Retinal pigment epithelial cell (primary cell): Measurements from ENCODE around the gene FASTK.
"Not testable (repeated sequence)": the region's sequence is repeated elsewhere in the genome, so short reads cannot be mapped to it uniquely, and the experiment has no call there.

ENCODE experiments used
- DNase-seq: peaks from one replicate; pipeline ENCODE4 v3.0.0-alpha.2; 2010; ENCODE audit warnings: low read depth
- H3K4me3 ChIP-seq: 2 replicates; pipeline ENCODE4 v1.5.1; 2011; ENCODE audit warnings: mild to moderate bottlenecking, low read length, control low read depth, moderate library complexity
- TF ChIP-seq, protein P1 (sequence below): conservative IDR thresholded peaks from 2 replicates; pipeline ENCODE4 v1.5.1; 2011; ENCODE audit warnings: low read depth, low read length, control low read depth, inconsistent platforms

FASTK gene

DNA sequence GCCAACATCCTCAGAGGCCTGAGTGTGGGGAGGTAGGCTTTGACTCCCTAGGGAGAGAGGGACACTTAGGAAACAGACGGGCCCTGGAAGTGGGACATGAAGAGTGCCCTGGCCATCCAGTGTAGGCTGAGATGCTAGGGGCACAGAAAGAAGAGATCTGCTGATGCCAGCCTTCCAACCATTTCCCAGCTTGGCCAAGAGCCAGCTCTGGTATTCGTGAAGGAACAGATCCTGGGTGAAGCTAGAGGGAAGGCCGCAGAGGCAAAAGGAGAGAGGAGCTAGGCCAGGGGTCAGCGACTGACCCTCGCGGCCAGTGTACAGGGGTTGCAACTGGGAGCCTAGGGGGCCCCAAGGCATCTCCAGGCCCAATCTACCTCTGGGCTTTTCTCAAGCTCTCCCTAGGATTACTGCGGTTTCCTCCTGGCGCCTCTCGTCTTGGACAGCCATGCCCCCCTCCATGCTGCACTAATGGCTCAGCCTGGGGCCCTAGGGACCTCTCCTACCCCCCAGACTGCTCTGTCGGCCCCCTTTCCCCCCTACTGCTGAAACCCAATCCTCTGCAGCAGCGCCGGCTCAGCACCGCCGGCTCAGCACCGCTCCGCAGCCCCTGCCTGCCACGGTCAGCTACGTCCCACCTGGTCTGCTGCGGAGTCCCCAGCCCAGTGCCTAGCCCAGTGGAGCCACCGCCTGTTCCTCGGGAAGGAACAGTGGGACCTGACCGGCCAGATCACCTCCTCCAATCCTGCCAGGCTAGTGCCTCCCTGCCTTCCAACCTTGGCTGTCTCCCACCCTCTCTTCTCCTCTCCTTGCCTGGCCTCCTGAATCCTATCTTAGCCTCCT is 32.4 kb downstream of the FASTK start, which contains the start of gene ASIC3:
TSS of gene ASIC3 (plus strand) at position 556 of the 840 bp plus-strand sequence. CDS start 355 bp downstream, outside the sequence.
- TF ChIP-seq, protein P1, sequence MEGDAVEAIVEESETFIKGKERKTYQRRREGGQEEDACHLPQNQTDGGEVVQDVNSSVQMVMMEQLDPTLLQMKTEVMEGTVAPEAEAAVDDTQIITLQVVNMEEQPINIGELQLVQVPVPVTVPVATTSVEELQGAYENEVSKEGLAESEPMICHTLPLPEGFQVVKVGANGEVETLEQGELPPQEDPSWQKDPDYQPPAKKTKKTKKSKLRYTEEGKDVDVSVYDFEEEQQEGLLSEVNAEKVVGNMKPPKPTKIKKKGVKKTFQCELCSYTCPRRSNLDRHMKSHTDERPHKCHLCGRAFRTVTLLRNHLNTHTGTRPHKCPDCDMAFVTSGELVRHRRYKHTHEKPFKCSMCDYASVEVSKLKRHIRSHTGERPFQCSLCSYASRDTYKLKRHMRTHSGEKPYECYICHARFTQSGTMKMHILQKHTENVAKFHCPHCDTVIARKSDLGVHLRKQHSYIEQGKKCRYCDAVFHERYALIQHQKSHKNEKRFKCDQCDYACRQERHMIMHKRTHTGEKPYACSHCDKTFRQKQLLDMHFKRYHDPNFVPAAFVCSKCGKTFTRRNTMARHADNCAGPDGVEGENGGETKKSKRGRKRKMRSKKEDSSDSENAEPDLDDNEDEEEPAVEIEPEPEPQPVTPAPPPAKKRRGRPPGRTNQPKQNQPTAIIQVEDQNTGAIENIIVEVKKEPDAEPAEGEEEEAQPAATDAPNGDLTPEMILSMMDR, result no peak
- no peak within 1 kb of the TSS for H3K4me3 ChIP-seq
- no peak for DNase-seq

DNA sequence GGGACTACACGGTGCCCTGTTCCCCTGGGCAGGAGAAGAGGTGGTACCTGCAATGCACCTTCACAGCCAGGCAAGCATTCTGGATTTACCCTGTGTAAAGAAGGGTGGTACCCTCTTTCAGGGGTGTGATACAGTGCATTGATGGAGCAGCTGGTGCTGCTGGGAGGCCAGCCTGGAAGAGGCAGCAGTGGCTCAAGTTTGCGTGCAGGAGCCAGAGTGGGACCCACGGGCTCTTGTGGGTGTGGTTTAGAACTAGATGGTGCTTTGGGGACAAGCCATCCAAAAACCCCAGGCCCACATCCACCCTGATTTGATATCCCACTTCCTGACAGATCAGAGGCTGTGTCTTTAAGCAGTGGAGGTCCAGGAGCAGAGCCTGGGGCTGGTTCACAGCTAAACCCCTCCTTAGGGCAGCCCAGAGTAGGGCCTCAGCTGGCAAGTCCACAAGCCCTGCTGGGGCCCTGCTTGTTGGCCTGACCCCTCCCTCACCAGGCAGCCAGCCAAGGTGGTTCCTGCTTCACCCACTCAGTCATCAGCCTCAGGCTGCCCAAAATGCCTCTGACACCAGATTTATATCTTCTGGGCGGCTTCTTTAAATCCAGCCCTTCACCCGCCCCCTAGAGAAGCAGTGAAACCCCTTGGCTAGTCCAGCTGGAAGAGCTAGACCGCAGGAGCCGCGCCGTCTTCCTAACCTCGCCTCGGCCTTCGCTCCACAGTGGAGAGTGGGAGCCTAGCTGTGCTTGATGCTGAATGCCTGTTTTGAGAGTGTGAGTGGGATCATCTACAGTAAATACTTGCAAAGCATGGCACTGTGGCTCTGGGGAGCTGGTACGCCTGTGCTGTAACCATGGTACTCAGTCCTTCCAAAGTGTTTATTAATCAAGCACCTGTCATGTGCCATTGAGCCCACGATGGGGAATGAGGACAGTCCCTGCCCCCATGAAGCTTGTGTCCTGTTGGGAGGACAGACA is 33.7 kb downstream of the FASTK start:
- no peak overlapping the region for H3K4me3 ChIP-seq
- DNase-seq, result no peak

DNA sequence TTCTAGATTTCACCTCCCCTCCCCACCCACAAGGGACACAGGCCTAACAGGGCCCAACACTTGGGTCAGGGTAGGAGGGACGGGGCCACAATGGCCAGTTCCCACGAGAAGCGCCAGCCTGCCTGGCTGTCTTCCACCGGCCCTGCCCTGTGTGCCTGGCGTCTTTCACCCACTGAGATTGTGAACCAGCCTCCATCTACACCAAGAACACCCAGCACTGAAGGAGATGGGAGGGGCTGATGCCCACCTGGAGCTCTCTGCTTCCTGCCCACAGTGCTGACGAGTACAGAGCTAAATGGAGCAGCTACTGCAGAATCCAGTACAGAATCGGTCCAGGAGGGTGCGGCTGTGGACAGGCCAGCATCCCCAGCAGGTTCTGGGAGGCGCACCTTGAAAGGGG is 34.6 kb downstream of the FASTK start:
- DNase-seq, result no peak
- TF ChIP-seq, protein P1, result no peak
- H3K4me3 ChIP-seq, result no peak overlapping the region

More for the DNA sequence above, 33.7 kb downstream of the FASTK start:
- TF ChIP-seq, protein P1, result no peak

DNA sequence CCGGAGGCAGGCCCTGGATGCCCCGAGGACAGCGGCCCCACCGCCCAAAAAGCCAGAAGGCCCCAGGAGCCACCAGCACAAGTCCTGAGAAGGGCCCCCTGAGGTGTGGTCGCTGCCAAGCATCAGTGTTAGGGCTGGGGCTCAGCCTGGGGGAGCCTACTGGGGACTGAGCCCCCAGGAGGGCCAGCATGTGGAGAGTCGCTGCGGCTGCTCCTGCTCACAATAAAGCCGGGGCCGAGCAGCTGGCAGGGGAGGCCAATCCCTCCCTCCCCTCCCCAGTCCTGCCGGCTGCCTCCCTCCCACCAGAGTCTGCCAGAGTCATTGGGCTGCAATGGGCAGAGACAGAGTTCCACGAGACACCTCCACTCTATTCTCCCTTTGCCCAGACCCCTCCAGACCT is 35.3 kb downstream of the FASTK start:
- TF ChIP-seq, protein P1, result no peak
- no peak overlapping the region for H3K4me3 ChIP-seq
- DNase-seq, result no peak

DNA sequence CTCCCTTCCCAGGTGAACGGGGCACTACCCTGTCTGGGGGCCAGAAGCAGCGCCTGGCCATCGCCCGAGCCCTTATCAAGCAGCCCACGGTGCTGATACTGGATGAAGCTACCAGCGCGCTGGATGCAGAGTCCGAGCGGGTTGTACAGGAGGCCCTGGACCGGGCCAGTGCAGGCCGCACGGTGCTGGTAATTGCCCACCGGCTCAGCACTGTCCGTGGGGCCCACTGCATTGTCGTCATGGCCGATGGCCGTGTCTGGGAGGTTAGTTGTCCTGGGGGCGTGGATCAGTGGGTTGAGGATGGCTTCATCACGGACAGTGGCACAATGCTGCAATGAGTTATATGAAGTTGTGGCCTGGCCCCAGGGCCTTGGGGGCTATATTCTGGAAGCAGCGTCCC is 36.6 kb downstream of the FASTK start:
- no peak for DNase-seq
- H3K4me3 ChIP-seq, result no peak overlapping the region
- TF ChIP-seq, protein P1, result no peak

DNA sequence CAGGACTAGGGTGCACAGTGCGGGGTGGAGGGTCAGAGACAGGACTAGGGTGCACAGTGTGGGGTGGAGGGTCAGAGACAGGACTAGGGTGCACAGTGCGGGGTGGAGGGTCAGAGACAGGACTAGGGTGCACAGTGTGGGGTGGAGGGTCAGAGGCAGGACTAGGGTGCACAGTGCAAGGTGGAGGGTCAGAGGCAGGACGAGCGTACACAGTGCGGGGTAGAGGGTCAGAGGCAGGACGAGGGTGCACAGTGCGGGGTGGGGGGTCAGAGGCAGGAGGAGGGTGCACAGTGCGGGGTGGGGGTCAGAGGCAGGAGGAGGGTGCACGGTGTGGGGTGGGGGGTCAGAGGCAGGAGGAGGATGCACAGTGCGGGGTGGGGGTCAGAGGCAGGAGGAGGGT is 37.2 kb downstream of the FASTK start:
- not testable (repeated sequence) for H3K4me3 ChIP-seq, DNase-seq

DNA sequence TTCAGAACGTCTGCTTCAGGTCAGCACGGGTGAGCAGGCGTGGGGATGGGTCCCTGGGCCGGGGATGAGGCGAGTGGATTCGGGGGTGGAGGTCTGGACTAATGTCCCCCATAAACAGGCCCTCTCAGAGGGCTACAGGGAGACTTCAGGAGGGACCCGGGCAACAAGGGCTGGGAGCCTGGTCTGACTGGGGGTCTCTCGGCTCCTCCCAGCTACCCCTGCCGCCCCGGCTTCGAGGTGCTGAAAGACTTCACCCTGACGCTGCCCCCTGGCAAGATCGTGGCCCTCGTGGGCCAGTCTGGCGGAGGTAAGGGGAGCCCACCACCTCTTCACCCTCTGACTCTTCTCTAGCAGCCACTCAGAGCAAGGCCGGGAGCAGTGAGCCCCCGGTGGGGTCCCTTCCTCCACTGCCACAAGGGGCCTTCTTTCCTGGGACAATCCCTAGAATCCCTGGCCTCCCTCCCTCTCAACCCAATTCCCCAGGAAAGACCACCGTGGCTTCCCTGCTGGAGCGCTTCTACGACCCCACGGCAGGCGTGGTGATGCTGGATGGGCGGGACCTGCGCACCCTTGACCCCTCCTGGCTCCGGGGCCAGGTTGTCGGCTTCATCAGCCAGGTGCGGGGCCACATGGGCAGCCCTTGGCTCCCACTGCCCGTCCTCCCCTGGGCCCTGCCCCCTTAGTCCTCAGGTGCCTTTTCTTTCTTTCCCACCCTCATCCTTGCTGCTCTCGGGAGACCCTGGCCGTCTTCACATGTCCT is 39.8 kb downstream of the FASTK start:
- TF ChIP-seq, protein P1, result no peak
- DNase-seq, result no peak
- no peak overlapping the region for H3K4me3 ChIP-seq
